Liver (tissue), 9 donors: ENCODE data around the gene FMN1. TPM values are rescaled to one million over a fixed set of nuclear protein-coding genes. Genes with fewer than 3 reads are reported as not detected.

Experiments
- DNase-seq: peaks from one replicate; pipeline ENCODE4 v3.0.0-alpha.2; 2017; ENCODE audit warnings: low spot score
- H3K27ac ChIP-seq, 2 donors: one replicate each; pipeline ENCODE4 v1.7.0; 2013; ENCODE audit warnings: inconsistent platforms in 2 of 2, low read length in 2 of 2, control low read depth in 1 of 2, low read depth in 1 of 2, mild to moderate bottlenecking in 1 of 2
- H3K27me3 ChIP-seq, 4 donors: one replicate each; pipeline versions ENCODE4 v1.6.1 to v1.7.0; 2013; ENCODE audit warnings: low read length in 3 of 4, inconsistent platforms in 1 of 4, mild to moderate bottlenecking in 1 of 4, moderate library complexity in 1 of 4; ENCODE audit not compliant: control insufficient read depth in 4 of 4, insufficient read depth in 4 of 4
- H3K36me3 ChIP-seq, 4 donors: one replicate each; pipeline versions ENCODE4 v1.6.1 to v1.7.0; 2013; ENCODE audit warnings: low read length in 3 of 4, mild to moderate bottlenecking in 3 of 4, low read depth in 1 of 4, moderate library complexity in 1 of 4; ENCODE audit not compliant: control insufficient read depth in 4 of 4, insufficient read depth in 3 of 4
- H3K4me1 ChIP-seq, 4 donors: one replicate each; pipeline versions ENCODE4 v1.6.1 to v1.7.0; 2013; ENCODE audit warnings: low read length in 3 of 4, mild to moderate bottlenecking in 3 of 4, moderate library complexity in 1 of 4; ENCODE audit not compliant: control insufficient read depth in 4 of 4, insufficient read depth in 4 of 4
- H3K4me3 ChIP-seq, 3 donors: one replicate each; pipeline versions ENCODE4 v1.6.1 to v1.7.0; 2013; ENCODE audit warnings: low read length in 3 of 3, control low read depth in 1 of 3, low read depth in 1 of 3, mild to moderate bottlenecking in 1 of 3
- H3K9ac ChIP-seq, 2 donors: one replicate each; pipeline ENCODE4 v1.7.0; 2013; ENCODE audit warnings: low read length in 2 of 2, mild to moderate bottlenecking in 2 of 2, moderate library complexity in 2 of 2, control low read depth in 1 of 2, low read depth in 1 of 2
- H3K9me3 ChIP-seq, 4 donors: one replicate each; pipeline versions ENCODE4 v1.6.1 to v1.7.0; 2013; ENCODE audit warnings: low read length in 3 of 4; ENCODE audit not compliant: control insufficient read depth in 4 of 4
- EGR1 ChIP-seq, 2 donors: IDR thresholded peaks; 2 replicates each; pipeline ENCODE4 v1.6.1; 2016 to 2018; ENCODE audit warnings: antibody characterized with exemption in 2 of 2, low read depth in 2 of 2
- FOXA1 ChIP-seq: IDR thresholded peaks from 2 replicates; pipeline ENCODE4 v1.6.1; 2016; ENCODE audit warnings: antibody characterized with exemption
- FOXA2 ChIP-seq: IDR thresholded peaks from 2 replicates; pipeline ENCODE4 v1.6.1; 2016; ENCODE audit warnings: antibody characterized with exemption
- GABPA ChIP-seq, 2 donors: IDR thresholded peaks in 1 of 2; conservative IDR thresholded peaks in 1 of 2; 2 replicates each; pipeline ENCODE4 v1.6.1; 2016; ENCODE audit warnings: antibody characterized with exemption in 2 of 2, mild to moderate bottlenecking in 1 of 2, moderate library complexity in 1 of 2
- JUND ChIP-seq, 2 donors: IDR thresholded peaks; 2 replicates each; pipeline ENCODE4 v1.6.1; 2016; ENCODE audit warnings: antibody characterized with exemption in 2 of 2
- RXRA ChIP-seq, 2 donors: IDR thresholded peaks; 2 replicates each; pipeline ENCODE4 v1.6.1; 2017 to 2018; ENCODE audit warnings: antibody characterized with exemption in 2 of 2, mild to moderate bottlenecking in 1 of 2
- SP1 ChIP-seq: IDR thresholded peaks from 2 replicates; pipeline ENCODE4 v1.6.1; 2018; ENCODE audit warnings: antibody characterized with exemption, mild to moderate bottlenecking
- YY1 ChIP-seq: IDR thresholded peaks from 2 replicates; pipeline ENCODE4 v1.6.1; 2016; ENCODE audit warnings: antibody characterized with exemption, mild to moderate bottlenecking
- WGBS: extraction: QIAGEN DNeasy Blood & Tissue Kit; methylation state at CpG from one replicate; pipeline ENCODE4 v1.1.7; 2013; 5-methylcytosine and 5-hydroxymethylcytosine counted together
- polyA plus RNA-seq, 2 donors: library from polyadenylated mRNA; stranded (reverse) in 1 of 2; unstranded in 1 of 2; fragments of 200-250 nt in 1 of 2; fragments of >200 nt in 1 of 2; fragmentation: Nextera tagmentation in 1 of 2; extraction: Ambion mirVana in 1 of 2; gene quantifications; one replicate each; pipeline versions ENCODE4 v1.2.1 to v1.2.3, GENCODE V29; 2013 to 2015
- total RNA-seq, 2 donors: library from RNA; depleted of rRNA; stranded (reverse); fragments of >200 nt; gene quantifications; one replicate each; pipeline ENCODE4 v1.2.3, GENCODE V29; 2014
- TF ChIP-seq, protein P1 (sequence below): IDR thresholded peaks from 2 replicates; pipeline ENCODE4 v1.6.1; 2016; ENCODE audit warnings: antibody characterized with exemption
- TF ChIP-seq, protein P2 (sequence below): fragments of 150-350 bp; IDR thresholded peaks from 2 replicates; pipeline ENCODE4 v1.5.1; 2017; ENCODE audit warnings: improper control_type of control experiment, low read depth, low read length; ENCODE audit not compliant: missing input control
- TF ChIP-seq, protein P3 (sequence below): IDR thresholded peaks from 2 replicates; pipeline ENCODE4 v1.6.1; 2016; ENCODE audit warnings: antibody characterized with exemption, mild to moderate bottlenecking
- donor health status: healthy.
- donor health status: healthy.
- donor health status: healthy.
- donor health status: healthy.
- donor health status: healthy.

Gene FMN1
- total and polyA plus RNA-seq, 4 donors, result 0.21 to 5.4 (median 0.53) TPM

DNA sequence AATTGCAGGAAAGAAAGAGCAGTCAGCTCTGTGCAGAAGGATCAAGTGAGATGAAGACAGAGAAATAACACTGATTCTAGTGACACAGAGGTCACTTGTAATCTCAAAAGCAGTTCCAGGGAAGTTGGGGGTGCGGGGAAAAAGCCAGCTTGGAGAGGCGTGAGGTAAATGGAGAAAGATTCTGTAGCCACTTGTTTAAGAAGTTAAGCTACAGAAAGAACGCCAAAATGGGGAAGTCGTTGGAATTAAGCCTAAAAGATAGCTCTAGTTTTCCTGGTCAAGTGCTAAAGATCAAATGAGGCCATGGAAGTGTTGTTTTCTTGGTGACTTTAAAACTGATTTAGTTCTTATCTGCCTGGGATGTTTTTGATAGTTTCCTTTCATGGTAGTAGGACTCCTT lies 324.7 kb downstream of the FMN1 start:
- H3K9ac ChIP-seq, result no peak overlapping the region

DNA sequence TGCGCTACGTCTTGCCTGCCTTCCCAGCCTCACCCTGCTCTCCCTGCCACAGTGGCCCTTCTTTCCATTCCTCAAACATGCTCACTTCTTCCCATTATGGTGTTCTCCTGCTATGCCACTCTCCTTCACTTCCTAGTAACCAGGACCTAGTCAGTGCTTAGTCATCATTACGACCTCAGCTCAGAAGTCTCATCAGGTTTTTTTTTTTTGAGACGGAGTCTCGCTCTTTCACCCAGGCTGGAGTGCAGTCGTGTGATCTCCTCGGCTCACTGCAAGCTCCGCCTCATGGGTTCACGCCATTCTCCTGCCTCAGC lies 327.2 kb downstream of the FMN1 start:
- no peak for DNase-seq
- Histone ChIP-seq H3K9ac (no peak overlapping the region), H3K4me1 (no peaks in the 10 kb centered on the region), H3K27ac (no peak overlapping the region), H3K9me3 (no peaks in the 10 kb centered on the region), H3K36me3 (no peaks in the 10 kb centered on the region), H3K4me3 (no peak overlapping the region), H3K27me3 (no peaks in the 10 kb centered on the region)
- TF ChIP-seq FOXA1, result no peak
- TF ChIP-seq, protein P1, sequence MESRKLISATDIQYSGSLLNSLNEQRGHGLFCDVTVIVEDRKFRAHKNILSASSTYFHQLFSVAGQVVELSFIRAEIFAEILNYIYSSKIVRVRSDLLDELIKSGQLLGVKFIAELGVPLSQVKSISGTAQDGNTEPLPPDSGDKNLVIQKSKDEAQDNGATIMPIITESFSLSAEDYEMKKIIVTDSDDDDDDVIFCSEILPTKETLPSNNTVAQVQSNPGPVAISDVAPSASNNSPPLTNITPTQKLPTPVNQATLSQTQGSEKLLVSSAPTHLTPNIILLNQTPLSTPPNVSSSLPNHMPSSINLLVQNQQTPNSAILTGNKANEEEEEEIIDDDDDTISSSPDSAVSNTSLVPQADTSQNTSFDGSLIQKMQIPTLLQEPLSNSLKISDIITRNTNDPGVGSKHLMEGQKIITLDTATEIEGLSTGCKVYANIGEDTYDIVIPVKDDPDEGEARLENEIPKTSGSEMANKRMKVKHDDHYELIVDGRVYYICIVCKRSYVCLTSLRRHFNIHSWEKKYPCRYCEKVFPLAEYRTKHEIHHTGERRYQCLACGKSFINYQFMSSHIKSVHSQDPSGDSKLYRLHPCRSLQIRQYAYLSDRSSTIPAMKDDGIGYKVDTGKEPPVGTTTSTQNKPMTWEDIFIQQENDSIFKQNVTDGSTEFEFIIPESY, result no peak
- no peak for TF ChIP-seq GABPA (IDR thresholded peaks at IDR 0.05 in 1 of 2, conservative IDR thresholded peaks at IDR 0.05 in 1 of 2)
- TF ChIP-seq JUND (IDR thresholded peaks at IDR 0.05), result no peak
- no peak for TF ChIP-seq FOXA2
- 89% methylated on average over 9 of the region's 9 CpGs for whole genome bisulfite sequencing

More for the DNA sequence above, 324.7 kb downstream of the FMN1 start:
- Histone ChIP-seq H3K36me3 (no peaks in the 10 kb centered on the region), H3K4me1 (peaks cover 0 to 6% (median 2%) of the 10 kb centered on the region in 4 donors), H3K27me3 (no peaks in the 10 kb centered on the region), H3K27ac (no peak overlapping the region), H3K4me3 (no peak overlapping the region), H3K9me3 (no peaks in the 10 kb centered on the region)
- DNase-seq, result no peak
- no peak for TF ChIP-seq FOXA2
- TF ChIP-seq, protein P2, sequence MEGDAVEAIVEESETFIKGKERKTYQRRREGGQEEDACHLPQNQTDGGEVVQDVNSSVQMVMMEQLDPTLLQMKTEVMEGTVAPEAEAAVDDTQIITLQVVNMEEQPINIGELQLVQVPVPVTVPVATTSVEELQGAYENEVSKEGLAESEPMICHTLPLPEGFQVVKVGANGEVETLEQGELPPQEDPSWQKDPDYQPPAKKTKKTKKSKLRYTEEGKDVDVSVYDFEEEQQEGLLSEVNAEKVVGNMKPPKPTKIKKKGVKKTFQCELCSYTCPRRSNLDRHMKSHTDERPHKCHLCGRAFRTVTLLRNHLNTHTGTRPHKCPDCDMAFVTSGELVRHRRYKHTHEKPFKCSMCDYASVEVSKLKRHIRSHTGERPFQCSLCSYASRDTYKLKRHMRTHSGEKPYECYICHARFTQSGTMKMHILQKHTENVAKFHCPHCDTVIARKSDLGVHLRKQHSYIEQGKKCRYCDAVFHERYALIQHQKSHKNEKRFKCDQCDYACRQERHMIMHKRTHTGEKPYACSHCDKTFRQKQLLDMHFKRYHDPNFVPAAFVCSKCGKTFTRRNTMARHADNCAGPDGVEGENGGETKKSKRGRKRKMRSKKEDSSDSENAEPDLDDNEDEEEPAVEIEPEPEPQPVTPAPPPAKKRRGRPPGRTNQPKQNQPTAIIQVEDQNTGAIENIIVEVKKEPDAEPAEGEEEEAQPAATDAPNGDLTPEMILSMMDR, result no peak
- TF ChIP-seq, protein P3, sequence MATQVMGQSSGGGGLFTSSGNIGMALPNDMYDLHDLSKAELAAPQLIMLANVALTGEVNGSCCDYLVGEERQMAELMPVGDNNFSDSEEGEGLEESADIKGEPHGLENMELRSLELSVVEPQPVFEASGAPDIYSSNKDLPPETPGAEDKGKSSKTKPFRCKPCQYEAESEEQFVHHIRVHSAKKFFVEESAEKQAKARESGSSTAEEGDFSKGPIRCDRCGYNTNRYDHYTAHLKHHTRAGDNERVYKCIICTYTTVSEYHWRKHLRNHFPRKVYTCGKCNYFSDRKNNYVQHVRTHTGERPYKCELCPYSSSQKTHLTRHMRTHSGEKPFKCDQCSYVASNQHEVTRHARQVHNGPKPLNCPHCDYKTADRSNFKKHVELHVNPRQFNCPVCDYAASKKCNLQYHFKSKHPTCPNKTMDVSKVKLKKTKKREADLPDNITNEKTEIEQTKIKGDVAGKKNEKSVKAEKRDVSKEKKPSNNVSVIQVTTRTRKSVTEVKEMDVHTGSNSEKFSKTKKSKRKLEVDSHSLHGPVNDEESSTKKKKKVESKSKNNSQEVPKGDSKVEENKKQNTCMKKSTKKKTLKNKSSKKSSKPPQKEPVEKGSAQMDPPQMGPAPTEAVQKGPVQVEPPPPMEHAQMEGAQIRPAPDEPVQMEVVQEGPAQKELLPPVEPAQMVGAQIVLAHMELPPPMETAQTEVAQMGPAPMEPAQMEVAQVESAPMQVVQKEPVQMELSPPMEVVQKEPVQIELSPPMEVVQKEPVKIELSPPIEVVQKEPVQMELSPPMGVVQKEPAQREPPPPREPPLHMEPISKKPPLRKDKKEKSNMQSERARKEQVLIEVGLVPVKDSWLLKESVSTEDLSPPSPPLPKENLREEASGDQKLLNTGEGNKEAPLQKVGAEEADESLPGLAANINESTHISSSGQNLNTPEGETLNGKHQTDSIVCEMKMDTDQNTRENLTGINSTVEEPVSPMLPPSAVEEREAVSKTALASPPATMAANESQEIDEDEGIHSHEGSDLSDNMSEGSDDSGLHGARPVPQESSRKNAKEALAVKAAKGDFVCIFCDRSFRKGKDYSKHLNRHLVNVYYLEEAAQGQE, result no peak
- no peak for TF ChIP-seq FOXA1
- no peak for TF ChIP-seq SP1
- no peak for TF ChIP-seq EGR1 (IDR thresholded peaks at IDR 0.05; ENCODE audit: low read depth in 2 of 2)
- TF ChIP-seq JUND (IDR thresholded peaks at IDR 0.05), result no peak
- no peak for TF ChIP-seq RXRA (IDR thresholded peaks at IDR 0.05)
- TF ChIP-seq, protein P1, result no peak
- no peak for TF ChIP-seq YY1
- no peak for TF ChIP-seq GABPA (IDR thresholded peaks at IDR 0.05 in 1 of 2, conservative IDR thresholded peaks at IDR 0.05 in 1 of 2)
- 76% methylated on average over 4 of the region's 4 CpGs for WGBS
